HEK293 (cell line): ENCODE measurements around the gene ZNF462.

Source experiments
- GFI1B ChIP-seq: fragments of 450-650 bp; formaldehyde crosslinking; IDR thresholded peaks from 2 replicates; pipeline ENCODE4 v1.5.1; 2016; ENCODE audit warnings: missing biosample characterization, missing genetic modification characterization
- SCRT1 ChIP-seq: fragments of 450-650 bp; formaldehyde crosslinking; IDR thresholded peaks from 2 replicates; pipeline ENCODE4 v1.5.1; 2016; ENCODE audit warnings: missing biosample characterization, missing genetic modification characterization, borderline replicate concordance
- ZNF274 ChIP-seq, 2 experiments: fragments of 200-500 bp in 1 of 2; fragments of 450-650 bp in 1 of 2; sonication (Bioruptor generic) in 1 of 2; formaldehyde crosslinking in 1 of 2; IDR thresholded peaks; 2 replicates each; pipeline versions ENCODE4 v1.5.1 to v1.6.1; 2014 to 2016; ENCODE audit warnings: borderline replicate concordance in 1 of 2, inconsistent platforms in 1 of 2, low read length in 1 of 2, missing biosample characterization in 1 of 2, missing genetic modification characterization in 1 of 2
- ZNF449 ChIP-seq: fragments of 450-650 bp; formaldehyde crosslinking; IDR thresholded peaks from 2 replicates; pipeline ENCODE4 v1.5.1; 2017; ENCODE audit warnings: missing biosample characterization, mild to moderate bottlenecking, missing genetic modification characterization, moderate library complexity
- TF ChIP-seq, protein P1 (sequence below): fragments of 450-650 bp; formaldehyde crosslinking; IDR thresholded peaks from 2 replicates; pipeline ENCODE4 v1.5.1; 2016; ENCODE audit warnings: missing biosample characterization, missing genetic modification characterization
- TF ChIP-seq, protein P2 (sequence below): fragments of 450-650 bp; formaldehyde crosslinking; IDR thresholded peaks from 2 replicates; pipeline ENCODE4 v1.5.1; 2016; ENCODE audit warnings: missing biosample characterization, missing genetic modification characterization

DNA sequence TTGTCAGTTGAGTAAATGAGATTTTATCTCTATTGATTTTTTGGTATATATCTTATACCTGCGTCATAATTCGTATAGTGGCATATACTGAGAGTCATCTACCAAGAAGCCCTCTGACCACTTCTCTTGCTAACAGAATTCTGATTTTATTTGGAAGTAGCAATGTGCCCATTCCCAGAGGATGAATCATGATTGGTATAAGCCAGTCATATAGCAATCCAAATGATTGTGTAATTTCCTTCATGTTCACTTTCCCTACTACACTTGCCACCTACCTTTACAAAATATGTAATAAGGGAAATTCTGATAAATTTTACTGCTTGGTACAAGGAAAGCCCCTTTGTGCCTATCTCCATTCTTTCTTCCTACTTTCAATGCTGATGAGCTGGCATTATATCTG, 16.1 kb upstream of the ZNF462 start:
- TF ChIP-seq ZNF274 (IDR thresholded peaks at IDR 0.05; ENCODE audit: low read length): no peak
- TF ChIP-seq ZNF274 (tag by site-specific recombination; IDR thresholded peaks at IDR 0.05; ENCODE audit: borderline replicate concordance): no peak
- TF ChIP-seq GFI1B (tag by site-specific recombination): no peak
- TF ChIP-seq, protein P1, sequence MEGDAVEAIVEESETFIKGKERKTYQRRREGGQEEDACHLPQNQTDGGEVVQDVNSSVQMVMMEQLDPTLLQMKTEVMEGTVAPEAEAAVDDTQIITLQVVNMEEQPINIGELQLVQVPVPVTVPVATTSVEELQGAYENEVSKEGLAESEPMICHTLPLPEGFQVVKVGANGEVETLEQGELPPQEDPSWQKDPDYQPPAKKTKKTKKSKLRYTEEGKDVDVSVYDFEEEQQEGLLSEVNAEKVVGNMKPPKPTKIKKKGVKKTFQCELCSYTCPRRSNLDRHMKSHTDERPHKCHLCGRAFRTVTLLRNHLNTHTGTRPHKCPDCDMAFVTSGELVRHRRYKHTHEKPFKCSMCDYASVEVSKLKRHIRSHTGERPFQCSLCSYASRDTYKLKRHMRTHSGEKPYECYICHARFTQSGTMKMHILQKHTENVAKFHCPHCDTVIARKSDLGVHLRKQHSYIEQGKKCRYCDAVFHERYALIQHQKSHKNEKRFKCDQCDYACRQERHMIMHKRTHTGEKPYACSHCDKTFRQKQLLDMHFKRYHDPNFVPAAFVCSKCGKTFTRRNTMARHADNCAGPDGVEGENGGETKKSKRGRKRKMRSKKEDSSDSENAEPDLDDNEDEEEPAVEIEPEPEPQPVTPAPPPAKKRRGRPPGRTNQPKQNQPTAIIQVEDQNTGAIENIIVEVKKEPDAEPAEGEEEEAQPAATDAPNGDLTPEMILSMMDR: no peak
- no peak for TF ChIP-seq SCRT1 (tag by site-specific recombination)
- no peak for TF ChIP-seq ZNF449 (tag by site-specific recombination)
- TF ChIP-seq, protein P2, sequence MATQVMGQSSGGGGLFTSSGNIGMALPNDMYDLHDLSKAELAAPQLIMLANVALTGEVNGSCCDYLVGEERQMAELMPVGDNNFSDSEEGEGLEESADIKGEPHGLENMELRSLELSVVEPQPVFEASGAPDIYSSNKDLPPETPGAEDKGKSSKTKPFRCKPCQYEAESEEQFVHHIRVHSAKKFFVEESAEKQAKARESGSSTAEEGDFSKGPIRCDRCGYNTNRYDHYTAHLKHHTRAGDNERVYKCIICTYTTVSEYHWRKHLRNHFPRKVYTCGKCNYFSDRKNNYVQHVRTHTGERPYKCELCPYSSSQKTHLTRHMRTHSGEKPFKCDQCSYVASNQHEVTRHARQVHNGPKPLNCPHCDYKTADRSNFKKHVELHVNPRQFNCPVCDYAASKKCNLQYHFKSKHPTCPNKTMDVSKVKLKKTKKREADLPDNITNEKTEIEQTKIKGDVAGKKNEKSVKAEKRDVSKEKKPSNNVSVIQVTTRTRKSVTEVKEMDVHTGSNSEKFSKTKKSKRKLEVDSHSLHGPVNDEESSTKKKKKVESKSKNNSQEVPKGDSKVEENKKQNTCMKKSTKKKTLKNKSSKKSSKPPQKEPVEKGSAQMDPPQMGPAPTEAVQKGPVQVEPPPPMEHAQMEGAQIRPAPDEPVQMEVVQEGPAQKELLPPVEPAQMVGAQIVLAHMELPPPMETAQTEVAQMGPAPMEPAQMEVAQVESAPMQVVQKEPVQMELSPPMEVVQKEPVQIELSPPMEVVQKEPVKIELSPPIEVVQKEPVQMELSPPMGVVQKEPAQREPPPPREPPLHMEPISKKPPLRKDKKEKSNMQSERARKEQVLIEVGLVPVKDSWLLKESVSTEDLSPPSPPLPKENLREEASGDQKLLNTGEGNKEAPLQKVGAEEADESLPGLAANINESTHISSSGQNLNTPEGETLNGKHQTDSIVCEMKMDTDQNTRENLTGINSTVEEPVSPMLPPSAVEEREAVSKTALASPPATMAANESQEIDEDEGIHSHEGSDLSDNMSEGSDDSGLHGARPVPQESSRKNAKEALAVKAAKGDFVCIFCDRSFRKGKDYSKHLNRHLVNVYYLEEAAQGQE (tag by site-specific recombination): no peak
